Frontal cortex (tissue), 4 donors: Measurements from ENCODE around the gene F12. TPM values are rescaled to one million over a fixed set of nuclear protein-coding genes. Genes with fewer than 3 reads are reported as not detected.

Source experiments
- DNase-seq, 2 donors: peaks; one replicate each; pipeline ENCODE4 v3.0.0; 2012; ENCODE audit warnings: low spot score in 2 of 2
- FAIRE-seq: peaks from 2 replicates; lab custom pipeline; 2012; peaks lifted over from hg19 to GRCh38; lab: Jason Lieb, UNC
- total RNA-seq: library from RNA; depleted of rRNA; stranded (reverse); fragments of >200 nt; gene quantifications from one replicate; pipeline ENCODE4 v1.2.3, GENCODE V29; 2014
- donor health status: control.
- donor health status: control.
- donor health status: control.

The F12 gene
- total RNA-seq, 1 donor from 2014 or later, result 2.4 TPM

- FAIRE-seq, result no peak
- no peak for DNase-seq
Measured at GRCh38 chr5:177372034-177372896, 37.1 kb downstream of the F12 start.

GRCh38 chr5:177371120-177372033, 38.0 kb downstream of the F12 start:
- DNase-seq, result no peak
- FAIRE-seq, result no peak

- FAIRE-seq (no peak), DNase-seq (peak; percentile 54 to 77)
Measured at GRCh38 chr5:177370488-177371119, 38.8 kb downstream of the F12 start.

GRCh38 chr5:177369645-177370440, 39.5 kb downstream of the F12 start:
- no peak for DNase-seq
- FAIRE-seq, result no peak

- FAIRE-seq, result no peak
- no peak for DNase-seq
Measured at GRCh38 chr5:177368869-177369644, 40.3 kb downstream of the F12 start.

- DNase-seq (no peak), FAIRE-seq (no peak)
Measured at GRCh38 chr5:177367981-177368868, 41.1 kb downstream of the F12 start.

GRCh38 chr5:177367323-177367848, 42.0 kb downstream of the F12 start:
- no peak for FAIRE-seq

GRCh38 chr5:177366528-177367322, 42.6 kb downstream of the F12 start:
- FAIRE-seq, result no peak
- peak; percentile 76 to 85 for DNase-seq

More at GRCh38 chr5:177367323-177367848, 42.0 kb downstream of the F12 start:
- DNase-seq, result no peak

GRCh38 chr5:177365845-177366527, 43.4 kb downstream of the F12 start:
- FAIRE-seq (no peak), DNase-seq (no peak)

GRCh38 chr5:177364159-177364962, 45.0 kb downstream of the F12 start:
- FAIRE-seq (no peak), DNase-seq (no peak)

GRCh38 chr5:177363565-177363964, 45.8 kb downstream of the F12 start:
- DNase-seq (no peak), FAIRE-seq (no peak)

- FAIRE-seq, result no peak
Measured at GRCh38 chr5:177362610-177363507, 46.5 kb downstream of the F12 start.

GRCh38 chr5:177362292-177362609, 47.1 kb downstream of the F12 start:
- DNase-seq (no peak), FAIRE-seq (no peak)

More at GRCh38 chr5:177362610-177363507, 46.5 kb downstream of the F12 start:
- DNase-seq, result peak in 1 of 2 donors; percentile 78
